Dermis microvascular lymphatic vessel endothelial cell (primary cell): ENCODE results near the gene PRKX. TPM values are rescaled to one million over a fixed set of nuclear protein-coding genes. Genes with fewer than 3 reads are reported as not detected.
A peak's percentile ranks its signal among the peaks of the same experiment; 100 is the strongest.
"Not testable (repeated sequence)": the region's sequence is repeated elsewhere in the genome, so short reads cannot be mapped to it uniquely, and the experiment has no call there.

Experiments
- DNase-seq, 2 donors: peaks; one replicate each; pipeline versions ENCODE4 v3.0.0 to v3.0.0-alpha.2; 2010; ENCODE audit warnings: low read depth in 2 of 2
- total RNA-seq: library from RNA; depleted of rRNA; stranded (reverse); fragments of >200 nt; gene quantifications from 2 replicates; pipeline ENCODE4 v1.2.1, GENCODE V29; 2014

Gene PRKX
- total RNA-seq, 1 donor from 2014 or later = 18.0 TPM

- DNase-seq = no peak
These were observed 2.0 kb downstream of the PRKX start for GRCh38 chrX:3711331-3711917.

DNA sequence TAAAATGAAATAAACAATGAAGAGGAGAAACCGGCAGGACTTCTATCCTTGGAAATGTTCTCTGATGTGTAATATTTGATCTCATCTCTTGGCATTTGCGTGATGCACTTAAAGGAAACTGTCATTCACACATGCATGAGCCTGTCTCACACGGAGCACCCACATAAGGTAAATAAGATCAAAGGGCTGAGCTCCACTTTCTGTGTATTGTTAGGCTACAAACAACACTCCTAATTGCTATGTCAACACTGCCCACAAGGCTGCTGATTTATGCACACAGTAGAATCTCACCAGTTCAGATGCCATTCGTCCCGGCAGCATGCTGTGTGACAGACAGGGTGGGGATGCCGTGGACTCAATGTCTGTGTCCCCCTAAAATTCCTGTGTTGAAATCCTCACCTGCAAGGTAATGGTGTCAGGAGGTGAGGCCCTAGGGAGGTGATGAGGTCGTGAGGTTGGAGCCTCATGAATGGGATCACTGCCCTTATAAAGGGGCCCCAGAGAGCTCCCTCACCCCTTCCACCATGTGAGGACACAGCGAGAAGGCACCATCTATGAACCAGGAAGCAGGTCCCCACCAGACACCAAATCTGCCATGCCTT is 5.7 kb downstream of the PRKX start:
- not testable (repeated sequence) for DNase-seq

DNA sequence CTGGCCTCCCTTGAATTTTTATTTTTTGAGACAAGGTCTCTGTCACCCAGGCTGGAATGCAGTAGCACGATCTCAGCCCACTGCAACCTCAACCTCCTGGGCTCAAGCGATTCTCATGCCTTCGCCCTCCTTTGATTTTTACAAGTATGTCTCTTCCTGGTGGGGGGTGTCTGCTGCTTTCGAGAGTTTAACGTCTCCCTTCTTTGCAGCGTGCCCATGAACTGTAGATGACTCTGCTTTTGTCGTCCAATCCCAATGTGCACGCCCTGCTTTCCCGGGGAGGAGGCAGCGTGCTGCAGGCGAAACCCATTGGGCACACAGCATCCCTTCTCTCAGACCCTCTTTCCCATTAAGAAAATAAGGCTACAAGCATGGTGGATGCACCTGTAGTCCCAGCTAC is 7.0 kb downstream of the PRKX start:
- no peak for DNase-seq

DNA sequence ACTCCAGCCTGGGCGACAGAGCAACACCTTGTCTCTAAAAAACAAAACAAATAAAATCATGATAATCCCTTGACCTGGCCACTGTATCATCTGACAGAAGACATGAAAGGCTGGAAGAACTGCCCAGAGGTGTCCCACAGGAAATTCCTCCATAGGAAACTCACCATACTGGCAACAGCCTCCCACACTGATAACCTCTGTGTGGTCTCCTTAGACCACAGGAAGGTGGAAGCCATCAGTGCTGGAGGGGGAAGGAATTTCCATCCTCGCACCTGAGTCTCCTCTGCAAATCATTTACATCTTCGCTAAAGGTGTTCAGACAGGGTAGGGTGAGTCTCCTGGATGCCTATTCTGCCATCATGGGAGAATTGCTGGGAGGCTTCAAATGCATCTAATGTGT is 10.2 kb downstream of the PRKX start:
- not testable (repeated sequence) for DNase-seq

GRCh38 chrX:3702095-3702494 is 11.4 kb downstream of the PRKX start:
- not testable (repeated sequence) for DNase-seq

DNA sequence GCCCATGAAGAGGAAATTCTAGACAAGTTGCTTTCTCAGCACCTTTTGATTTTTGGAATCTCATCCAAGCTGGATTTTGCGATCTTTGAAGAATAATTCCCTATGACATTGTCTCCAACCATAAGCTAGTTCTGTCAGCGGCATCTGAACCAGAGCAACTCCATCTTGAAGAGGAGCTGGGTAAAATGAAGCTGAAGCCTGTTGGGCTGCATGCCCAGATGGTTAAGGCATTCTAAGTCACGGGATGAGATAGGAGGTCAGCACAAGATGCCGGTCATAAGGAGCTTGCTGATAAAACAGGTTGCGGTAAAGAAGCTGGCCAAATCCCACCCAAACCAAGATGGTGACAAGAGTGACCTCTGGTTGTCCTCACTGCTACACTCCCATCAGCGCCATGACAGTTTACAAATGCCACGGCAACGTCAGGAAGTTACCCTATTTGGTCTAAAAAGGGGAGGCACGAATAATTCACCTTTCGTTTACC is 12.0 kb downstream of the PRKX start:
- DNase-seq = not testable (repeated sequence)

GRCh38 chrX:3699821-3700381 is 13.5 kb downstream of the PRKX start:
- DNase-seq = peak in 1 of 2 donors; percentile 31

- peak in 1 of 2 donors; percentile 75 for DNase-seq
These were observed 15.7 kb downstream of the PRKX start for GRCh38 chrX:3697701-3698279.

GRCh38 chrX:3697220-3697684 is 16.2 kb downstream of the PRKX start:
- no peak for DNase-seq

- DNase-seq = no peak
These were observed 17.9 kb downstream of the PRKX start for GRCh38 chrX:3695536-3695935.

DNA sequence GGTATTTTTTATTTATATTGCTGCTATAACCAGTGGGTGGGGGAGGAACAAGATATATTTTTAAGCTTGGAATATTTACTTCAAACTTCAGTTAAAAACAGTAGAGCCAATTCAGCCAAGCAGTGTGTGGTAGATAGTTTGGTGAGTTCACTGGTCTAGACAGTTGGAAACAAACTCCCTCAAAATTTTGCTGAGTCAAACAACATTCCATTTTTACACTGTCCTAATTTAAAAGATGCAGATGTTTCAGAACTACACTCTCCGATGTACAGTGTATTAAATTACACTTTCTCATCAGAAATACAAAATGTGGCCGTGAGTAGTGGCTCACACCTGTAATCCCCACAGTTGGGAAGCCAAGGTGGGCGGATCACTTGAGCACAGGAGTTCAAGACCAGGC is 23.3 kb downstream of the PRKX start:
- DNase-seq = no peak

- DNase-seq = not testable (repeated sequence)
These were observed 30.2 kb downstream of the PRKX start for GRCh38 chrX:3683236-3683635.

DNA sequence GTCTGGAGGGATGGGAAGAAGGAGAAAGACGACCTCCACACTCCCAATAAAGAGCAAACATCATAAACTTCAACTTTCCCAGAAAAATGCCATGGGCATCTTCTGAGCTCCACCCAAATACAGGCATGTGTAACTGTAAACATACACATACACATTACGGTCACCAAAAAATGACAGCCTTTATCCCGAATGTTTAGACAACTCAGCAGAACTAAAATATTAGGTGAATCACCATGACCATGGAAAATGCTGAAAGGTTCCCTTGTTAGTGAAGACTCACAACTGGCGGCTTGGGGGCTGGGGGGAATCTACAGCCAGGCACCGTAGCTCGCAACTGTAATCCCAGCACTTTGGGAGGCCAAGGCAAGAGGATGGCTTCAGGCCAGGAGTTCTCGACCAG is 33.0 kb downstream of the PRKX start:
- DNase-seq = no peak

GRCh38 chrX:3679669-3680068 is 33.8 kb downstream of the PRKX start:
- DNase-seq = no peak

- DNase-seq = no peak
These were observed 35.1 kb downstream of the PRKX start for GRCh38 chrX:3678328-3678727.

DNA sequence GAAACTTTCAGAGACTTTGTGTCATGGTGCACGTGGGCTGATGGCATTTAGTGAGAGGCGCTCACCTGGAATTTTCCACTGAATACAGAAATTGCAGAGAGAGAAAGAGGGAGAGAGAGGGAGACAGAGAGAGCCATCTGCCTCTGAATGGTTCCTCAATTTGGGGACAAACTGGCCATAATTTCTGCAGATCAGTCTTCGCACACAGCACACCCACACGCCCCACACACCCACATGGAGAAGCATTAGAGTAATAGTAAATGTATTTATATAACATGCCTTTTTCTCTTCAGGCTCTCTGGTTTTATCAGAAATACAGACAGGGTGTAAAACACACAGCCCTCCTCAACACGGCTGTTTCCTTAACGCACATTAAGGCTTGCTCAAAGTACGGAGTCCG is 38.6 kb downstream of the PRKX start:
- no peak for DNase-seq

DNA sequence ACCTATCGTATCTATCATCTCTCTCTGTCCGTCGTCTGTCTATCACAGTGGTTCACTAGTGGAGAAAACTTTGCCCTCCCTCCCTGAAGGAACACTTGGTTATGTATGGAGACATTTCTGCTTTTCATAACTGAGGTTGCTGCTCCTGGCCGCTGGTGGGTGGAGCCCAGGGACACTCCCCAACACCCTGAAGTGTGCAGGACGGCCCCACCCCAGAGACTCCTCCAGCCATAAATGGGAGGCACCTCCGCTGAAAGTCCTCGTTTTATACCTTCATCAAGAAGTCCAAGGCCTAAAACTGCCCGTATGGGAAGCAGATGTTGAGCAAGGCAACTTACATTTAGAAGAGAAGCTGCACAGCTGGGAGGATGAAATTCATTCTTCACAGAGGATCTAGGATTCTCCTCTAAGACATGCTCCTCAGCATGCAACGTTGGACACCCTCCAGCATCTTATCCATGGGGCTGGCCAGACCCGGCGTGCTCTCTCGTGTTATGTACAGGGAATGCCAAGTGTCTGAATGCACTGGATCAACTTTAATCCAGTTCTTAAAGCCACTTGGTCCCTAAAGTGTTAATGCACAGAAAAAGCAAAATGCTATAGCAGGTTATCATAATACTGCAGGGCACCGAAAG is 43.5 kb downstream of the PRKX start:
- no peak for DNase-seq

DNA sequence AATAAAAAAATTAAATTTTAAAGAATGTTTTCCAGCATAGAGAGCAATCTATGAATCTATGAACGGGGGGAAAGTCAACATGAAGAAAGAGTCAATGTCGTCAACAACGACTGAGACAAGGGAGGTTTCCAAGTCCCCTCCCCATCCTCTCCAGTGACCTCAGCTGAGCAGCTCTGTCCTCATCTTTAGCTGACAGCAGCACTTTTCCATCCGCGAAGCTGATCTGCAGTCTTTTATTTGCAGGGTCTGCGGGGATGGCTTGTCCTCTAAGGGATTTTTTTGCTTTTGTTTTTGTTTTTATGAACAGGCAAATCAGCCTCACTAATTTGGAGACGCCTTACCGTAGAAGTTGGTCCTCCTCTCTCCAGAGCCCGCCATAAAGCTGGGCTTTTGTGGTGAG is 46.5 kb downstream of the PRKX start:
- no peak for DNase-seq

GRCh38 chrX:3664921-3665320 is 48.5 kb downstream of the PRKX start:
- DNase-seq = no peak

GRCh38 chrX:3663576-3664250 is 49.7 kb downstream of the PRKX start:
- DNase-seq = not testable (repeated sequence)

- DNase-seq = no peak
These were observed 53.7 kb downstream of the PRKX start for GRCh38 chrX:3659761-3660160.

DNA sequence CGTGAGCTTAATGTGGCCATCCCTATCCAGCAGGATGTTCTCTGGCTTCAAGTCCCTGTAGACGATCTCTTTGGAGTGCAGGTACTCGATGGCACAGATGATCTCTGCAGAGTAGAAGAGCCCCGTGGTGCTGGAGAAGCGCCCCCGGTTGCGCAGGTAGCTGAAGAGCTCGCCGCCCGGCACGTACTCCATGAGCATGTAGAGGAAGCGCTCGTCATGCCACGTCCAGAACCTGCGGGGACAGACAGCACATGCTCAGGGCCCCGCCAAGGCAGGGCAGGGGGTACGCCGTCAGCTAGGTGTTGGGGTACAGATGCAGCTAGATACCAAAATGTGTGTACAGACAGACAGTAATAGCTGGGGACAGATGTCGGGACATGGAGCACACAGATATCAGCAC is 58.3 kb downstream of the PRKX start:
- no peak for DNase-seq
